Measurements from ENCODE around the gene EPHB1.

GRCh38 chr3:134905647-134905935, 110.5 kb downstream of the EPHB1 start:
- TF ChIP-seq CTCF (conservative IDR thresholded peaks at IDR 0.05), result no peak
- no peak for TF ChIP-seq ZFX (IDR thresholded peaks at IDR 0.05)

All from C4-2B (cell line).